GM23338 (cell line): Measurements from ENCODE around the gene CSNK1A1. TPM values are rescaled to one million over a fixed set of nuclear protein-coding genes. Genes with fewer than 3 reads are reported as not detected.
A peak's percentile ranks its signal among the peaks of the same experiment; 100 is the strongest.

Experiments
- ATAC-seq: fragments of 200-7000 bp; cut with Tn5 transposase; 3 replicates; pipeline ENCODE4 v1.9.1; 2020
- DNase-seq: peaks from one replicate; pipeline ENCODE4 v3.0.0-alpha.2; 2015; ENCODE audit warnings: low spot score
- H2AFZ ChIP-seq: fragments of 200-600 bp; sonication (generic); 2 replicates; pipeline ENCODE4 v1.8.0; 2016; ENCODE audit warnings: antibody characterized with exemption, mild to moderate bottlenecking, moderate library complexity
- H3F3A ChIP-seq: fragments of 200-600 bp; sonication (generic); replicated peaks from 2 replicates; pipeline ENCODE4 v1.8.0; 2017; ENCODE audit warnings: antibody characterized with exemption, mixed run types, low read depth
- H3K27ac ChIP-seq: fragments of 200-600 bp; sonication (generic); 2 replicates; pipeline ENCODE4 v1.6.1; 2016; ENCODE audit warnings: low read depth
- H3K27me3 ChIP-seq: fragments of 200-600 bp; sonication (generic); 2 replicates; pipeline ENCODE4 v1.8.0; 2016; ENCODE audit warnings: mild to moderate bottlenecking, mixed run types, moderate library complexity; ENCODE audit not compliant: insufficient read depth
- H3K36me3 ChIP-seq: fragments of 200-600 bp; sonication (generic); 2 replicates; pipeline ENCODE4 v1.8.0; 2016; ENCODE audit warnings: mild to moderate bottlenecking; ENCODE audit not compliant: insufficient read depth
- H3K4me1 ChIP-seq: fragments of 200-600 bp; sonication (generic); 2 replicates; pipeline ENCODE4 v1.8.0; 2016; ENCODE audit warnings: mild to moderate bottlenecking, moderate library complexity; ENCODE audit not compliant: insufficient read depth
- H3K4me2 ChIP-seq: fragments of 200-600 bp; sonication (generic); 2 replicates; pipeline ENCODE4 v1.7.1; 2017; ENCODE audit warnings: mixed run types
- H3K4me3 ChIP-seq: fragments of 200-600 bp; sonication (generic); 2 replicates; pipeline ENCODE4 v1.6.1; 2016; ENCODE audit warnings: mixed run types
- H3K79me2 ChIP-seq: fragments of 200-600 bp; sonication (generic); replicated peaks from 2 replicates; pipeline ENCODE4 v1.8.0; 2017; ENCODE audit warnings: mild to moderate bottlenecking; ENCODE audit not compliant: insufficient read depth
- H3K9me2 ChIP-seq: fragments of 200-600 bp; sonication (generic); 2 replicates; pipeline ENCODE4 v1.8.0; 2017; ENCODE audit not compliant: insufficient read depth
- H4K20me1 ChIP-seq: fragments of 200-600 bp; sonication (generic); replicated peaks from 2 replicates; pipeline ENCODE4 v1.8.0; 2017; ENCODE audit warnings: mild to moderate bottlenecking; ENCODE audit not compliant: insufficient read depth
- H3K27ac Mint-ChIP-seq: 2 replicates; pipeline ENCODE4 v1.8.0; 2020; ENCODE audit warnings: inconsistent platforms, mild to moderate bottlenecking, moderate library complexity, mixed read lengths
- H3K27me3 Mint-ChIP-seq: 3 replicates; pipeline ENCODE4 v1.8.0; 2022; ENCODE audit warnings: low read depth, mild to moderate bottlenecking, moderate library complexity, mixed read lengths, inconsistent platforms; ENCODE audit not compliant: insufficient read depth, poor library complexity
- H3K36me3 Mint-ChIP-seq: 3 replicates; pipeline ENCODE4 v1.8.0; 2021; ENCODE audit warnings: low read depth, mild to moderate bottlenecking, inconsistent platforms, moderate library complexity, mixed read lengths
- H3K4me1 Mint-ChIP-seq: 3 replicates; pipeline ENCODE4 v1.8.0; 2020; ENCODE audit warnings: mild to moderate bottlenecking, inconsistent platforms, mixed read lengths
- H3K4me3 Mint-ChIP-seq: 3 replicates; pipeline ENCODE4 v1.8.0; 2021; ENCODE audit warnings: moderate library complexity, mild to moderate bottlenecking, inconsistent platforms, mixed read lengths
- H3K9me3 Mint-ChIP-seq: 3 replicates; pipeline ENCODE4 v1.8.0; 2020; ENCODE audit warnings: moderate library complexity, mild to moderate bottlenecking, inconsistent platforms, mixed read lengths
- CREB1 ChIP-seq: fragments of 250-450 bp; sonication (Bioruptor Pico); IDR thresholded peaks from 2 replicates; pipeline ENCODE4 v1.5.0; 2020; ENCODE audit warnings: low read depth, mild to moderate bottlenecking, moderate library complexity
- CTCF ChIP-seq, 2 experiments: fragments of 200-600 bp in 1 of 2; sonication (generic) in 1 of 2; conservative IDR thresholded peaks; 2 replicates each; pipeline versions ENCODE4 v1.5.1 to v1.6.1; 2016 to 2017; ENCODE audit warnings: antibody characterized with exemption in 2 of 2, low read depth in 2 of 2, mild to moderate bottlenecking in 2 of 2, moderate library complexity in 1 of 2
- ETS1 ChIP-seq: IDR thresholded peaks from 2 replicates; pipeline ENCODE4 v1.6.1; 2016; ENCODE audit warnings: antibody characterized with exemption
- EZH2 ChIP-seq: fragments of 200-600 bp; sonication (generic); IDR thresholded peaks from one replicate; pipeline ENCODE4 v1.8.0; 2017; ENCODE audit warnings: antibody characterized with exemption, mild to moderate bottlenecking, low read depth; ENCODE audit not compliant: unreplicated experiment
- EZH2phosphoT487 ChIP-seq: fragments of 200-600 bp; sonication (generic); IDR thresholded peaks from one replicate; pipeline ENCODE4 v1.8.1; 2018; ENCODE audit warnings: antibody characterized with exemption; ENCODE audit not compliant: unreplicated experiment
- JUNB ChIP-seq: IDR thresholded peaks from one replicate; pipeline ENCODE4 v1.6.1; 2016; ENCODE audit warnings: antibody characterized with exemption; ENCODE audit not compliant: unreplicated experiment
- NANOG ChIP-seq: IDR thresholded peaks from 2 replicates; pipeline ENCODE4 v1.6.1; 2016; ENCODE audit warnings: antibody characterized with exemption, borderline replicate concordance
- POLR2AphosphoS5 ChIP-seq: IDR thresholded peaks from 2 replicates; pipeline ENCODE4 v1.6.1; 2016; ENCODE audit warnings: antibody characterized with exemption, low read depth
- REST ChIP-seq: IDR thresholded peaks from one replicate; pipeline ENCODE4 v1.6.1; 2018; ENCODE audit warnings: antibody characterized with exemption; ENCODE audit not compliant: unreplicated experiment
- STAT1 ChIP-seq: IDR thresholded peaks from one replicate; pipeline ENCODE4 v1.6.1; 2016; ENCODE audit warnings: antibody characterized with exemption; ENCODE audit not compliant: unreplicated experiment
- ZNF114 ChIP-seq: fragments of 250-450 bp; sonication (Bioruptor Pico); IDR thresholded peaks from 2 replicates; pipeline ENCODE4 v1.5.0; 2020; ENCODE audit warnings: mild to moderate bottlenecking, moderate library complexity
- ZNF331 ChIP-seq: fragments of 250-450 bp; sonication (Bioruptor Pico); IDR thresholded peaks from 2 replicates; pipeline ENCODE4 v1.5.0; 2020; ENCODE audit warnings: low read depth, mild to moderate bottlenecking, moderate library complexity
- polyA plus RNA-seq: library from polyadenylated mRNA; unstranded; fragments of >200 nt; fragmentation: Nextera tagmentation; extraction: Ambion mirVana; gene quantifications from 2 replicates; pipeline ENCODE4 v1.2.1, GENCODE V29; 2016
- total RNA-seq: library from RNA; depleted of rRNA; stranded (reverse); fragments of >200 nt; shearing (Covaris generic); gene quantifications from 2 replicates; pipeline ENCODE4 v1.2.3, GENCODE V29; 2014

Gene CSNK1A1
- total and polyA plus RNA-seq, 2 experiments from 2014 or later = 110 to 233 TPM

- TF ChIP-seq ETS1 (no peak), CREB1 (CRISPR knock-in tag) (no peak), NANOG (no peak), POLR2AphosphoS5 (no peak), EZH2phosphoT487 (no peak), ZNF331 (CRISPR knock-in tag) (no peak), CTCF (conservative IDR thresholded peaks at IDR 0.05; ENCODE audit: low read depth in 2 of 2) (no peak), REST (no peak), STAT1 (no peak), EZH2 (no peak), ZNF114 (CRISPR knock-in tag) (no peak), JUNB (no peak)
Measured at GRCh38 chr5:149544028-149544420, 7.2 kb downstream of the CSNK1A1 start (continued).

GRCh38 chr5:149543361-149544027 is 7.7 kb downstream of the CSNK1A1 start:
- H3K36me3 Mint-ChIP-seq = peaks cover 76% of the 10 kb centered on the region
- H3K36me3 ChIP-seq = peaks cover 13% of the 10 kb centered on the region
- TF ChIP-seq EZH2phosphoT487 (no peak), JUNB (no peak), REST (no peak), ZNF114 (CRISPR knock-in tag) (no peak), CTCF (conservative IDR thresholded peaks at IDR 0.05; ENCODE audit: low read depth in 2 of 2) (no peak), POLR2AphosphoS5 (no peak), STAT1 (no peak), NANOG (no peak), ZNF331 (CRISPR knock-in tag) (no peak), ETS1 (no peak)

More at GRCh38 chr5:149543361-149544027, 7.7 kb downstream of the CSNK1A1 start:
- Mint-ChIP-seq H3K4me1 (peaks cover 44% of the 10 kb centered on the region), H3K27me3 (peaks cover 8% of the 10 kb centered on the region), H3K27ac (peak overlapping the region; percentile 58), H3K4me3 (no peak overlapping the region), H3K9me3 (no peaks in the 10 kb centered on the region)
- ATAC-seq = no peak
- Histone ChIP-seq H3K4me3 (no peak overlapping the region), H3K27ac (no peak overlapping the region), H3K9me2 (no peaks in the 10 kb centered on the region), H3K4me2 (no peak overlapping the region), H3K4me1 (peaks cover 37% of the 10 kb centered on the region), H3K27me3 (no peaks in the 10 kb centered on the region), H3K79me2 (peaks cover 98% of the 10 kb centered on the region), H4K20me1 (peaks cover 76% of the 10 kb centered on the region), H2AFZ (no peak overlapping the region), H3F3A (no peaks in the 10 kb centered on the region)
- DNase-seq = no peak
